ENCODE measurements around the gene GSG1L. TPM values are rescaled to one million over a fixed set of nuclear protein-coding genes. Genes with fewer than 3 reads are reported as not detected.

Gene GSG1L
- total RNA-seq, 1 donor from 2014 or later: not detected

GRCh38 chr16:28067604-28068379 lies 4.3 kb upstream of the GSG1L start:
- no peak overlapping the region for H3K4me3 ChIP-seq
- no peaks in the 10 kb centered on the region for H3K9me3 ChIP-seq
- intact Hi-C loops (cut with DNase I): no loop called here
- H3K27ac ChIP-seq: peak overlapping the region; percentile 2 to 70
- no peaks in the 10 kb centered on the region for H3K27me3 ChIP-seq
- no peaks in the 10 kb centered on the region for H3K36me3 ChIP-seq
- TF ChIP-seq CTCF (IDR thresholded peaks at IDR 0.05): no peak
- H3K4me1 ChIP-seq: peaks cover 3 to 18% of the 10 kb centered on the region in 2 donors
- peak in 1 of 2 donors; percentile 67 for DNase-seq (ENCODE audit: low spot score in 2 of 2)

GRCh38 chr16:28064706-28065249 lies 1.3 kb upstream of the GSG1L start:
- H3K27ac ChIP-seq: no peak overlapping the region
- no peaks in the 10 kb centered on the region for H3K27me3 ChIP-seq
- no peak overlapping the region for H3K4me3 ChIP-seq
- TF ChIP-seq CTCF (IDR thresholded peaks at IDR 0.05): no peak
- DNase-seq (ENCODE audit: low spot score in 2 of 2): no peak
- H3K4me1 ChIP-seq: peaks cover 3 to 29% of the 10 kb centered on the region in 2 donors
- H3K36me3 ChIP-seq: no peaks in the 10 kb centered on the region
- no peaks in the 10 kb centered on the region for H3K9me3 ChIP-seq
- intact Hi-C loops (cut with DNase I): no loop called here

GRCh38 chr16:28064150-28064549 lies 636 bp upstream of the GSG1L start:
- H3K27me3 ChIP-seq: no peaks in the 10 kb centered on the region
- peak overlapping the region in 1 of 2 donors; percentile 47 for H3K27ac ChIP-seq
- peaks cover 3 to 29% of the 10 kb centered on the region in 2 donors for H3K4me1 ChIP-seq
- peak overlapping the region; percentile 54 to 85 for H3K4me3 ChIP-seq
- intact Hi-C loops (cut with DNase I): no loop called here
- no peak for DNase-seq (ENCODE audit: low spot score in 2 of 2)
- no peak for TF ChIP-seq CTCF (IDR thresholded peaks at IDR 0.05)
- no peaks in the 10 kb centered on the region for H3K36me3 ChIP-seq
- H3K9me3 ChIP-seq: no peaks in the 10 kb centered on the region

- Histone ChIP-seq H3K27me3 (no peaks in the 10 kb centered on the region), H3K9me3 (no peaks in the 10 kb centered on the region), H3K27ac (peak overlapping the region; percentile 58 to 64), H3K4me1 (peaks cover 3 to 20% of the 10 kb centered on the region in 2 donors), H3K36me3 (no peaks in the 10 kb centered on the region), H3K4me3 (peak overlapping the region; percentile 54 to 85)
- intact Hi-C loops (cut with DNase I): no loop called here
- DNase-seq (ENCODE audit: low spot score in 2 of 2): no peak
- no peak for TF ChIP-seq CTCF (IDR thresholded peaks at IDR 0.05)
Measured at GRCh38 chr16:28062847-28063521, 530 bp downstream of the GSG1L start.

GRCh38 chr16:28062261-28062846 lies 1.2 kb downstream of the GSG1L start:
- no peak for DNase-seq (ENCODE audit: low spot score in 2 of 2)
- Histone ChIP-seq H3K4me1 (peaks cover 3 to 14% of the 10 kb centered on the region in 2 donors), H3K4me3 (peak overlapping the region; percentile 54 to 85), H3K9me3 (no peaks in the 10 kb centered on the region), H3K27me3 (no peaks in the 10 kb centered on the region), H3K27ac (peak overlapping the region; percentile 58 to 64), H3K36me3 (no peaks in the 10 kb centered on the region)
- TF ChIP-seq CTCF (IDR thresholded peaks at IDR 0.05): no peak
- intact Hi-C loops (cut with DNase I): no loop called here
